H1 (cell line): ENCODE data around the gene NUTM2B.
"Not testable (repeated sequence)": the region's sequence is repeated elsewhere in the genome, so short reads cannot be mapped to it uniquely, and the experiment has no call there.

Experiments used
- CBX5 ChIP-seq: fragments of 300-800, 300-1000 bp; sonication (generic); IDR thresholded peaks from 2 replicates; pipeline ENCODE4 v1.7.1; 2016; ENCODE audit warnings: antibody characterized with exemption, low read length, low read depth
- CEBPB ChIP-seq: IDR thresholded peaks from 2 replicates; pipeline ENCODE4 v1.6.1; 2012; ENCODE audit warnings: low read depth, low read length
- CHD1 ChIP-seq: IDR thresholded peaks from 2 replicates; pipeline ENCODE4 v1.6.1; 2012; ENCODE audit warnings: low read depth, low read length, improper control_type of control experiment
- CHD2 ChIP-seq: IDR thresholded peaks from 2 replicates; pipeline ENCODE4 v1.6.1; 2012; ENCODE audit warnings: low read length, improper control_type of control experiment
- EZH2 ChIP-seq: fragments of 200-600 bp; sonication (generic); IDR thresholded peaks from 2 replicates; pipeline ENCODE4 v1.7.1; 2012; ENCODE audit warnings: low read depth, mild to moderate bottlenecking, moderate library complexity, low read length, inconsistent platforms; ENCODE audit not compliant: severe bottlenecking
- FOSL1 ChIP-seq: IDR thresholded peaks from 2 replicates; pipeline ENCODE4 v1.6.1; 2011; ENCODE audit warnings: mild to moderate bottlenecking, low read depth, low read length, moderate library complexity; ENCODE audit not compliant: insufficient read depth
- POLR2A ChIP-seq, 2 experiments: IDR thresholded peaks; 1 replicate in 1 of 2; 2 replicates in 1 of 2; pipeline ENCODE4 v1.6.1; 2011; ENCODE audit warnings: low read depth in 2 of 2, low read length in 2 of 2, mild to moderate bottlenecking in 2 of 2; ENCODE audit errors: control extremely low read depth in 1 of 2
- RAD21 ChIP-seq, 2 experiments: IDR thresholded peaks in 1 of 2; conservative IDR thresholded peaks in 1 of 2; 2 replicates each; pipeline ENCODE4 v1.6.1; 2011; ENCODE audit warnings: low read depth in 2 of 2, low read length in 2 of 2, improper control_type of control experiment in 1 of 2, inconsistent platforms in 1 of 2, mild to moderate bottlenecking in 1 of 2, moderate library complexity in 1 of 2
- SP2 ChIP-seq: IDR thresholded peaks from 2 replicates; pipeline ENCODE4 v1.6.1; 2012; ENCODE audit warnings: mild to moderate bottlenecking, low read length, inconsistent platforms
- TF ChIP-seq, protein P1 (sequence below), 3 experiments: IDR thresholded peaks; 1 replicate in 2 of 3; 2 replicates in 1 of 3; pipeline versions ENCODE4 v1.5.1 to v1.6.1; 2011; ENCODE audit warnings: low read length in 3 of 3, mild to moderate bottlenecking in 3 of 3, inconsistent platforms in 2 of 3, low read depth in 1 of 3, moderate library complexity in 1 of 3; ENCODE audit not compliant: insufficient read depth in 1 of 3; ENCODE audit errors: control extremely low read depth in 1 of 3

DNA sequence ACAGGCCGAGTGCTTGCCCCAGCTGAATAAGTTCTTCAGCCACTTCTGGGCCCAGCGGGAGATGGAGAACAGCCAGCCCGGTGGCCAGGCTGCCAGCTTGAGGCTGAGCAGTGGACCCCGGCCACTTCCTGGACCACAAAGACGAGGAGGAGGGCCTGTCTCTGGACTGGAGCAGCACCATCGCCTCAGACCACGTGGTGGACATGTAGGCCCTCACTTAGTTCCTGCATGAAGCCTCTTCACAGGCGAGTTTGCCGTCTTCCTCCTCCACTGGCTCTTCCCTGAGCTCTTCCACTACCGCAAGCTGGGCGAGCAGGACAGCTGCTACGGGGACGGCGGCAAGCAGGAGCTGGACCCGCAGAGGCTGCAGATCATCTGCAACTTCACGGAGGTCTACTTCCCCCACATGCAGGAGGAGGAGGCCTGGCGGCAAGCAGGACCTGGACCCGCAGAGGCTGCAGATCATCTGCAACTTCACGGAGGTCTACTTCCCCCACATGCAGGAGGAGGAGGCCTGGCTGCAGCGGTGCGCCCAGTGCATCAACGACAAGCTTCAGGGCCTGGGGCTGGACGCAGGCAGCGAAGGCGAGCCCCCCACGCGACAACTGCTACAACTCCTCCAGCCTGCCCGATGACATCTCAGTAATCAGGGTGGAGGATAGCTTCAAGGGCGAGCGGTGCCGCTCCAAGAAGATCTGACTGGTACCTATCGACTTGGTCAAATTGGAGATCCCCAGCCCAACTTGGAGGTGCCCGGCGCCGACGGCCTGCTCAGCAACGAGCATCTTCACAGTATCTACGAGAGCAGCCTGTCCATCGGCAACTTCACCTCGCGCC lies 18.9 kb upstream of the NUTM2B start:
- not testable (repeated sequence) for TF ChIP-seq RAD21 (IDR thresholded peaks at IDR 0.05 in 1 of 2, conservative IDR thresholded peaks at IDR 0.05 in 1 of 2; ENCODE audit: low read depth in 2 of 2, low read length in 2 of 2); POLR2A (IDR thresholded peaks at IDR 0.05; ENCODE audit: control extremely low read depth in 1 of 2, low read depth in 2 of 2, low read length in 2 of 2); CEBPB; CHD1; CHD2; EZH2; FOSL1; SP2; CBX5
- TF ChIP-seq, protein P1, sequence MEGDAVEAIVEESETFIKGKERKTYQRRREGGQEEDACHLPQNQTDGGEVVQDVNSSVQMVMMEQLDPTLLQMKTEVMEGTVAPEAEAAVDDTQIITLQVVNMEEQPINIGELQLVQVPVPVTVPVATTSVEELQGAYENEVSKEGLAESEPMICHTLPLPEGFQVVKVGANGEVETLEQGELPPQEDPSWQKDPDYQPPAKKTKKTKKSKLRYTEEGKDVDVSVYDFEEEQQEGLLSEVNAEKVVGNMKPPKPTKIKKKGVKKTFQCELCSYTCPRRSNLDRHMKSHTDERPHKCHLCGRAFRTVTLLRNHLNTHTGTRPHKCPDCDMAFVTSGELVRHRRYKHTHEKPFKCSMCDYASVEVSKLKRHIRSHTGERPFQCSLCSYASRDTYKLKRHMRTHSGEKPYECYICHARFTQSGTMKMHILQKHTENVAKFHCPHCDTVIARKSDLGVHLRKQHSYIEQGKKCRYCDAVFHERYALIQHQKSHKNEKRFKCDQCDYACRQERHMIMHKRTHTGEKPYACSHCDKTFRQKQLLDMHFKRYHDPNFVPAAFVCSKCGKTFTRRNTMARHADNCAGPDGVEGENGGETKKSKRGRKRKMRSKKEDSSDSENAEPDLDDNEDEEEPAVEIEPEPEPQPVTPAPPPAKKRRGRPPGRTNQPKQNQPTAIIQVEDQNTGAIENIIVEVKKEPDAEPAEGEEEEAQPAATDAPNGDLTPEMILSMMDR (IDR thresholded peaks at IDR 0.05; ENCODE audit: control extremely low read depth in 1 of 3, insufficient read depth in 1 of 3, low read depth in 1 of 3, low read length in 3 of 3): not testable (repeated sequence)
